Measurements from ENCODE around the gene OR5A2. TPM values are rescaled to one million over a fixed set of nuclear protein-coding genes. Genes with fewer than 3 reads are reported as not detected.
"Not testable (repeated sequence)": the region's sequence is repeated elsewhere in the genome, so short reads cannot be mapped to it uniquely, and the experiment has no call there.

OR5A2 gene
- total RNA-seq, 1 experiment from 2014 or later: not detected

GRCh38 chr11:59448484-59448883 is 22.3 kb upstream of the OR5A2 start:
- H3K36me3 ChIP-seq (ENCODE audit: control insufficient read depth, insufficient read depth, low read length): no peaks in the 10 kb centered on the region
- no TSS peak for BruUV-seq (replicated peaks)
- Mint-ChIP-seq H3K36me3 (ENCODE audit: insufficient read depth, unreplicated experiment) (no peaks in the 10 kb centered on the region), H3K27me3 (ENCODE audit: insufficient read depth, unreplicated experiment) (peaks cover 5% of the 10 kb centered on the region), H3K27ac (ENCODE audit: unreplicated experiment) (no peak overlapping the region), H3K4me3 (ENCODE audit: unreplicated experiment) (no peak overlapping the region), H3K4me1 (ENCODE audit: low read depth, unreplicated experiment) (no peaks in the 10 kb centered on the region), H3K9me3 (ENCODE audit: unreplicated experiment) (no peaks in the 10 kb centered on the region)
- no peaks in the 10 kb centered on the region for H3K27me3 ChIP-seq (replicated peaks; ENCODE audit: control insufficient read depth, insufficient read depth, low read length)
- CTCF ChIA-PET: no interaction called here
- peaks cover 7% of the 10 kb centered on the region; the same call in 1 of the 2 replicates for H3K9me3 ChIP-seq
- POLR2A ChIA-PET: no interaction called here
- TF ChIP-seq CTCF (IDR thresholded peaks at IDR 0.05; ENCODE audit: insufficient read depth in 1 of 2, low read depth in 1 of 2, low read length in 1 of 2, severe bottlenecking in 1 of 2, unreplicated experiment in 1 of 2): no peak
- H3K4me1 ChIP-seq: no peaks in the 10 kb centered on the region
- intact Hi-C loops (cut with micrococcal nuclease; ENCODE audit: unreplicated experiment): no loop called here
- no peak for DNase-seq
- H3K4me3 ChIP-seq (ENCODE audit: low read depth, low read length): no peak overlapping the region

DNA sequence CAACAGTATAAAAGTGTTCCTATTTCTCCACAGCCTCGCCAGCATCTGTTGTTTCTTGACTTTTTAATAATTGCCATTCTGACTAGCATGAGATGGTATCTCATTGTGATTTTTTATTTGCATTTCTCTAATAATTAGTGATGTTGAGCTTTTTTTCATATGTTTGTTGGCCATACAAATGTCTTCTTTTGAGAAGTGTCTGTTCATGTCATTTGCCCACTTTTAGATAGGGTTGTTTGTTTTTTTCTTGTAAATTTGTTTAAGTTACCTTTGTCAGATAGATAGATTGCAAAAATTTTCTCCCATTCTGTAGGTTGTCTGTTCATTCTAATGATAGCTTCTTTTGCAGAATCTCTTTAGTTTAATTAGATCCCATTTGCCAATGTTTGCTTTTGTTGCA is 19.4 kb upstream of the OR5A2 start:
- H3K4me1 ChIP-seq; intact Hi-C loops (cut with micrococcal nuclease; ENCODE audit: unreplicated experiment); H3K27ac Mint-ChIP-seq (ENCODE audit: unreplicated experiment); H3K4me1 Mint-ChIP-seq (ENCODE audit: low read depth, unreplicated experiment); H3K36me3 Mint-ChIP-seq (ENCODE audit: insufficient read depth, unreplicated experiment); H3K9me3 ChIP-seq; H3K36me3 ChIP-seq (ENCODE audit: control insufficient read depth, insufficient read depth, low read length); H3K9me3 Mint-ChIP-seq (ENCODE audit: unreplicated experiment); DNase-seq; H3K4me3 Mint-ChIP-seq (ENCODE audit: unreplicated experiment); H3K27me3 ChIP-seq (replicated peaks; ENCODE audit: control insufficient read depth, insufficient read depth, low read length); POLR2A ChIA-PET; H3K4me3 ChIP-seq (ENCODE audit: low read depth, low read length); BruUV-seq (replicated peaks): not testable (repeated sequence)
- CTCF ChIA-PET: interaction anchor here (0.6 kb wide), 1 partner anchor 1878 kb away, joined by 3 read pairs; no protein-coding TSS in a partner anchor
- peaks cover 13% of the 10 kb centered on the region for H3K27me3 Mint-ChIP-seq (ENCODE audit: insufficient read depth, unreplicated experiment)

DNA sequence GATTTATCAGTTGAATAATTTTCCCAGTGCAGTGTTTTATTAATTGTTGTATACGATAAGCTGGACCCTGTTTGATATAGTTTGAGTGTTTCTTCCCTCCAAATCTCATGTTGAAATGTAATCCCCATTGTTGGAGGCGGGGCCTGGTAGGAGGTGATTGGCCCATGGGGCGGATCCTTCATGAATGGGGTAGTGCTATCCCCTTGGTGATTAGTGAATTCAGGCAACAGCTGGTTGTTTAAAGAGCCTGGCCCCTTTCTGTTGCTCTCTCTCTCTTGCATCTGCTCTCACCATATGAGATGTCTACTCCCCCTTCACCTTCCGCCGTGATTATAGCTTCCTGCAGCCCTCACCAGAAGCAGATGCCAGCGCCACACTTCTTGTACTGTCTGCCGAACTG is 11.6 kb upstream of the OR5A2 start:
- H3K27me3 ChIP-seq (replicated peaks; ENCODE audit: control insufficient read depth, insufficient read depth, low read length): no peaks in the 10 kb centered on the region
- H3K36me3 ChIP-seq (ENCODE audit: control insufficient read depth, insufficient read depth, low read length): no peaks in the 10 kb centered on the region
- POLR2A ChIA-PET: no interaction called here
- Mint-ChIP-seq H3K27me3 (ENCODE audit: insufficient read depth, unreplicated experiment) (peaks cover 13% of the 10 kb centered on the region), H3K27ac (ENCODE audit: unreplicated experiment) (no peak overlapping the region), H3K36me3 (ENCODE audit: insufficient read depth, unreplicated experiment) (no peaks in the 10 kb centered on the region), H3K9me3 (ENCODE audit: unreplicated experiment) (no peaks in the 10 kb centered on the region), H3K4me1 (ENCODE audit: low read depth, unreplicated experiment) (no peaks in the 10 kb centered on the region), H3K4me3 (ENCODE audit: unreplicated experiment) (no peak overlapping the region)
- intact Hi-C loops (cut with micrococcal nuclease; ENCODE audit: unreplicated experiment): no loop called here
- no peak for DNase-seq
- H3K4me3 ChIP-seq (ENCODE audit: low read depth, low read length): no peak overlapping the region
- no peaks in the 10 kb centered on the region for H3K9me3 ChIP-seq
- no peaks in the 10 kb centered on the region for H3K4me1 ChIP-seq
- CTCF ChIA-PET: no interaction called here
- TF ChIP-seq CTCF (IDR thresholded peaks at IDR 0.05; ENCODE audit: insufficient read depth in 1 of 2, low read depth in 1 of 2, low read length in 1 of 2, severe bottlenecking in 1 of 2, unreplicated experiment in 1 of 2): no peak
- BruUV-seq (replicated peaks): no TSS peak

DNA sequence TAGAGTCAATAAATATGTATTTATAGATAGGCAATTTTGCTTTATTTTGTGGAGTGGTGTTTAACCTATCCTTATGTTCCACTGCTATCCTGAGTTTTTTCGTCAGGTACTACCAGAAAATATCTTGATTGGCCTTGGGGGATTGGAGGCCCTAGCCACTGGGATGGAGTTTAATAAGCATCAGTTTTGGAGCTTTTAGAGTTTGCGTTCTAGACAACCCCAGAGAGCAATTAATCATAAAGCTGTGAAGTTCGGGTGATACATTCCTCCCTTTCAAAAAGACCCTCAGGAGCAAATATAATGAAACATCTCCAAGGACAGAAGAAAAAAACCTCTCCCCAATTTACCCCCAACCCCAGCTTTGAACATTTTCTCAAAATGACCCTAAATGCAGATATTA is 10.0 kb upstream of the OR5A2 start, which contains the start of gene OR5A1:
TSS of gene OR5A1 (plus strand) at position 301 of the 400 bp plus-strand sequence. CDS start 6,700 bp downstream, outside the sequence.
- no TSS peak for BruUV-seq (replicated peaks)
- no peaks in the 10 kb centered on the region for H3K9me3 ChIP-seq
- H3K27me3 Mint-ChIP-seq (ENCODE audit: insufficient read depth, unreplicated experiment): peaks cover 9% of the 10 kb centered on the region
- intact Hi-C loops (cut with micrococcal nuclease; ENCODE audit: unreplicated experiment): no loop called here
- H3K27me3 ChIP-seq (replicated peaks; ENCODE audit: control insufficient read depth, insufficient read depth, low read length): no peaks in the 10 kb centered on the region
- no peaks in the 10 kb centered on the region for H3K36me3 Mint-ChIP-seq (ENCODE audit: insufficient read depth, unreplicated experiment)
- DNase-seq: no peak
- ChIA-PET CTCF (no interaction called here), POLR2A (no interaction called here)
- no peak for TF ChIP-seq CTCF (IDR thresholded peaks at IDR 0.05; ENCODE audit: insufficient read depth in 1 of 2, low read depth in 1 of 2, low read length in 1 of 2, severe bottlenecking in 1 of 2, unreplicated experiment in 1 of 2)
- no peaks in the 10 kb centered on the region for H3K36me3 ChIP-seq (ENCODE audit: control insufficient read depth, insufficient read depth, low read length)
- H3K4me1 ChIP-seq: no peaks in the 10 kb centered on the region
- no peak within 1 kb of the TSS for H3K4me3 ChIP-seq (ENCODE audit: low read depth, low read length)
- no peak within 1 kb of the TSS for H3K4me3 Mint-ChIP-seq (ENCODE audit: unreplicated experiment)
- no peaks in the 10 kb centered on the region for H3K9me3 Mint-ChIP-seq (ENCODE audit: unreplicated experiment)
- no peak within 1 kb of the TSS for H3K27ac Mint-ChIP-seq (ENCODE audit: unreplicated experiment)
- H3K4me1 Mint-ChIP-seq (ENCODE audit: low read depth, unreplicated experiment): no peaks in the 10 kb centered on the region
